ENCODE results near the gene L3MBTL1.
"Not testable (repeated sequence)": the region's sequence is repeated elsewhere in the genome, so short reads cannot be mapped to it uniquely, and the experiment has no call there.

The L3MBTL1 gene

GRCh38 chr20:43507150-43508080 is at the start of gene L3MBTL1:
TSS of gene L3MBTL1 (plus strand) at chr20:43507697. CDS start at chr20:43513504, 5,807 bp downstream.
- DNase-seq: peak; percentile 80

GRCh38 chr20:43458422-43458924 is 49.0 kb upstream of the L3MBTL1 start:
- no peak for DNase-seq

- DNase-seq: no peak
Observed at GRCh38 chr20:43459022-43459942, 48.2 kb upstream of the L3MBTL1 start.

- DNase-seq: no peak
Observed at GRCh38 chr20:43460172-43460829, 47.2 kb upstream of the L3MBTL1 start.

- DNase-seq: no peak
Observed at GRCh38 chr20:43460830-43461200, 46.7 kb upstream of the L3MBTL1 start.

GRCh38 chr20:43461894-43462659 is 45.4 kb upstream of the L3MBTL1 start:
- no peak for DNase-seq

GRCh38 chr20:43462660-43463526 is 44.6 kb upstream of the L3MBTL1 start:
- DNase-seq: no peak

GRCh38 chr20:43463527-43464218 is 43.8 kb upstream of the L3MBTL1 start:
- DNase-seq: no peak

- DNase-seq: no peak
Observed at GRCh38 chr20:43464219-43464790, 43.2 kb upstream of the L3MBTL1 start.

- no peak for DNase-seq
Observed at GRCh38 chr20:43465625-43465943, 41.9 kb upstream of the L3MBTL1 start.

GRCh38 chr20:43467589-43467988 is 39.9 kb upstream of the L3MBTL1 start:
- no peak for DNase-seq

GRCh38 chr20:43472671-43473380 is 34.7 kb upstream of the L3MBTL1 start:
- no peak for DNase-seq

- DNase-seq: no peak
Observed at GRCh38 chr20:43473381-43473704, 34.2 kb upstream of the L3MBTL1 start.

GRCh38 chr20:43477193-43477592 is 30.3 kb upstream of the L3MBTL1 start:
- DNase-seq: no peak

- no peak for DNase-seq
Observed at GRCh38 chr20:43477619-43478018, 29.9 kb upstream of the L3MBTL1 start.

GRCh38 chr20:43490038-43490437 is 17.5 kb upstream of the L3MBTL1 start:
- no peak for DNase-seq

GRCh38 chr20:43492101-43492500 is 15.4 kb upstream of the L3MBTL1 start:
- no peak for DNase-seq

- no peak for DNase-seq
Observed at GRCh38 chr20:43495388-43495787, 12.1 kb upstream of the L3MBTL1 start.

GRCh38 chr20:43502021-43502420 is 5.5 kb upstream of the L3MBTL1 start:
- DNase-seq: not testable (repeated sequence)

- no peak for DNase-seq
Observed at GRCh38 chr20:43506238-43506637, 1.3 kb upstream of the L3MBTL1 start.

Data from retina (tissue), 1 donor.